HG03521 (cell line): ENCODE results near the gene AIP.

Source experiments
- ATAC-seq: cut with Tn5 transposase; IDR thresholded peaks from one replicate; pipeline ENCODE4 v1.9.1; 2021; ENCODE audit warnings: mild to moderate bottlenecking, moderate library complexity; ENCODE audit not compliant: unreplicated experiment

Gene AIP

GRCh38 chr11:67492801-67493547 lies 10.1 kb downstream of the AIP start:
- ATAC-seq, result no peak

- ATAC-seq, result no peak
Observed at GRCh38 chr11:67493548-67494370, 10.9 kb downstream of the AIP start.

GRCh38 chr11:67494371-67495233 lies 11.8 kb downstream of the AIP start:
- ATAC-seq, result no peak

GRCh38 chr11:67495234-67496005 lies 12.6 kb downstream of the AIP start:
- ATAC-seq, result no peak

- no peak for ATAC-seq
Observed at GRCh38 chr11:67496113-67496512, 13.3 kb downstream of the AIP start.

GRCh38 chr11:67497656-67498291 lies 14.9 kb downstream of the AIP start:
- no peak for ATAC-seq

- ATAC-seq, result no peak
Observed at GRCh38 chr11:67498544-67498972, 15.7 kb downstream of the AIP start.

- no peak for ATAC-seq
Observed at GRCh38 chr11:67499808-67500483, 17.1 kb downstream of the AIP start.

GRCh38 chr11:67500484-67500821 lies 17.6 kb downstream of the AIP start:
- ATAC-seq, result no peak

GRCh38 chr11:67500831-67501715 lies 18.2 kb downstream of the AIP start:
- ATAC-seq, result no peak

GRCh38 chr11:67501854-67502253 lies 19.0 kb downstream of the AIP start:
- ATAC-seq, result no peak

- ATAC-seq, result no peak
Observed at GRCh38 chr11:67502328-67502979, 19.6 kb downstream of the AIP start.

- no peak for ATAC-seq
Observed at GRCh38 chr11:67503119-67504004, 20.5 kb downstream of the AIP start.

- ATAC-seq, result no peak
Observed at GRCh38 chr11:67504005-67504949, 21.5 kb downstream of the AIP start.

GRCh38 chr11:67504950-67505581 lies 22.2 kb downstream of the AIP start, which contains the start of gene PITPNM1:
Gene PITPNM1 (minus strand): TSS chr11:67505363. CDS start chr11:67504180, 1,183 bp downstream.
- no peak for ATAC-seq
